H9 (cell line): ENCODE results near the gene XXYLT1. TPM values are rescaled to one million over a fixed set of nuclear protein-coding genes. Genes with fewer than 3 reads are reported as not detected.

ENCODE experiments used
- DNase-seq: peaks from one replicate; pipeline ENCODE4 v3.0.0-alpha.2; 2017
- H2AFZ ChIP-seq: one replicate; pipeline ENCODE4 v1.6.1; 2013; ENCODE audit warnings: mild to moderate bottlenecking, low read length, control low read depth, moderate library complexity
- H2AK5ac ChIP-seq: 2 replicates; pipeline ENCODE4 v1.6.1; 2013; ENCODE audit warnings: low read length, control low read depth, mixed read lengths; ENCODE audit not compliant: insufficient read length
- H2BK120ac ChIP-seq: one replicate; pipeline ENCODE4 v1.6.1; 2013; ENCODE audit warnings: low read depth, mild to moderate bottlenecking, low read length, control low read depth, inconsistent platforms; ENCODE audit not compliant: poor library complexity, severe bottlenecking
- H2BK12ac ChIP-seq: 2 replicates; pipeline ENCODE4 v1.6.1; 2013; ENCODE audit warnings: low read length, control low read depth, mixed read lengths, low read depth; ENCODE audit not compliant: insufficient read length
- H2BK15ac ChIP-seq: 2 replicates; pipeline ENCODE4 v1.6.1; 2013; ENCODE audit warnings: low read depth, low read length, control low read depth
- H2BK20ac ChIP-seq: one replicate; pipeline ENCODE4 v1.6.1; 2013; ENCODE audit warnings: low read depth, mild to moderate bottlenecking, low read length, control low read depth, inconsistent platforms; ENCODE audit not compliant: poor library complexity, severe bottlenecking
- H2BK5ac ChIP-seq: 2 replicates; pipeline ENCODE4 v1.6.1; 2013; ENCODE audit warnings: low read length, control low read depth, mixed read lengths; ENCODE audit not compliant: insufficient read length
- H3K14ac ChIP-seq: 2 replicates; pipeline ENCODE4 v1.6.1; 2013; ENCODE audit warnings: low read length, control low read depth; ENCODE audit not compliant: insufficient read depth
- H3K18ac ChIP-seq: 2 replicates; pipeline ENCODE4 v1.6.1; 2013; ENCODE audit warnings: low read depth, mild to moderate bottlenecking, mixed read lengths, low read length, control low read depth; ENCODE audit not compliant: insufficient read length
- H3K23ac ChIP-seq: 2 replicates; pipeline ENCODE4 v1.6.1; 2013; ENCODE audit warnings: low read length, control low read depth, mixed read lengths, low read depth; ENCODE audit not compliant: insufficient read length
- H3K23me2 ChIP-seq: 2 replicates; pipeline ENCODE4 v1.6.1; 2013; ENCODE audit warnings: low read depth, mild to moderate bottlenecking, mixed read lengths, low read length, control low read depth; ENCODE audit not compliant: insufficient read length, poor library complexity, severe bottlenecking
- H3K27ac ChIP-seq: 2 replicates; pipeline ENCODE4 v1.5.1; 2013; ENCODE audit warnings: low read length, control low read depth, mixed read lengths, low read depth; ENCODE audit not compliant: insufficient read length
- H3K27me3 ChIP-seq: 2 replicates; pipeline ENCODE4 v1.6.1; 2013; ENCODE audit warnings: low read length, control low read depth, inconsistent platforms; ENCODE audit not compliant: insufficient read depth
- H3K4ac ChIP-seq: 2 replicates; pipeline ENCODE4 v1.6.1; 2013; ENCODE audit warnings: low read depth, mild to moderate bottlenecking, control low read depth, inconsistent platforms, low read length, moderate library complexity
- H3K4me1 ChIP-seq: 2 replicates; pipeline ENCODE4 v1.6.1; 2013; ENCODE audit warnings: low read length, control low read depth, inconsistent platforms; ENCODE audit not compliant: insufficient read depth
- H3K4me2 ChIP-seq: 2 replicates; pipeline ENCODE4 v1.6.1; 2013; ENCODE audit warnings: low read length, control low read depth, mixed read lengths; ENCODE audit not compliant: insufficient read length, insufficient read depth
- H3K56ac ChIP-seq: 2 replicates; pipeline ENCODE4 v1.6.1; 2013; ENCODE audit warnings: low read depth, mild to moderate bottlenecking, mixed read lengths, low read length, control low read depth; ENCODE audit not compliant: insufficient read length
- H3K79me1 ChIP-seq: 2 replicates; pipeline ENCODE4 v1.6.1; 2013; ENCODE audit warnings: low read depth, mild to moderate bottlenecking, moderate library complexity, low read length, control low read depth, inconsistent platforms; ENCODE audit not compliant: insufficient read depth, poor library complexity, severe bottlenecking
- H3K79me2 ChIP-seq: 2 replicates; pipeline ENCODE4 v1.6.1; 2013; ENCODE audit warnings: low read length, control low read depth, inconsistent platforms; ENCODE audit not compliant: insufficient read depth
- H3K9ac ChIP-seq: 2 replicates; pipeline ENCODE4 v1.6.1; 2013; ENCODE audit warnings: low read length, control low read depth, mixed read lengths; ENCODE audit not compliant: insufficient read length; ENCODE audit errors: extremely low read depth
- H3K9me3 ChIP-seq: one replicate; pipeline ENCODE4 v1.6.1; 2013; ENCODE audit warnings: low read depth, low read length, inconsistent platforms; ENCODE audit not compliant: control insufficient read depth
- H3T11ph ChIP-seq: one replicate; pipeline ENCODE4 v1.6.1; 2013; ENCODE audit warnings: mild to moderate bottlenecking, low read length, control low read depth, inconsistent platforms
- H4K20me1 ChIP-seq: one replicate; pipeline ENCODE4 v1.6.1; 2013; ENCODE audit not compliant: control insufficient read depth, insufficient read length, insufficient read depth
- H4K5ac ChIP-seq: 2 replicates; pipeline ENCODE4 v1.6.1; 2013; ENCODE audit warnings: low read depth, mild to moderate bottlenecking, mixed read lengths, low read length, control low read depth; ENCODE audit not compliant: insufficient read length
- H4K8ac ChIP-seq: replicated peaks from 2 replicates; pipeline ENCODE4 v1.6.1; 2013; ENCODE audit warnings: low read length, control low read depth, mixed read lengths, low read depth; ENCODE audit not compliant: insufficient read length
- H4K91ac ChIP-seq: 2 replicates; pipeline ENCODE4 v1.6.1; 2013; ENCODE audit warnings: low read depth, mild to moderate bottlenecking, moderate library complexity, mixed read lengths, low read length, control low read depth; ENCODE audit not compliant: insufficient read length
- H3K27ac Mint-ChIP-seq, 3 experiments: 2 replicates in 2 of 3; 3 replicates in 1 of 3; pipeline ENCODE4 v1.8.0; 2020 to 2021; ENCODE audit warnings: mixed read lengths in 3 of 3, mild to moderate bottlenecking in 1 of 3, moderate library complexity in 1 of 3
- H3K27me3 Mint-ChIP-seq: 2 replicates; pipeline ENCODE4 v1.8.0; 2021; ENCODE audit warnings: low read depth, mild to moderate bottlenecking, moderate library complexity, mixed read lengths
- H3K36me3 Mint-ChIP-seq, 3 experiments: 2 replicates in 2 of 3; 3 replicates in 1 of 3; pipeline ENCODE4 v1.8.0; 2020 to 2021; ENCODE audit warnings: low read depth in 3 of 3, mixed read lengths in 3 of 3; ENCODE audit not compliant: insufficient read depth in 1 of 3
- H3K4me1 Mint-ChIP-seq, 2 experiments: 2 replicates each; pipeline ENCODE4 v1.8.0; 2020; ENCODE audit warnings: mixed read lengths in 2 of 2
- H3K4me3 Mint-ChIP-seq, 2 experiments: 2 replicates in 1 of 2; 3 replicates in 1 of 2; pipeline ENCODE4 v1.8.0; 2020 to 2021; ENCODE audit warnings: mild to moderate bottlenecking in 2 of 2, mixed read lengths in 2 of 2, moderate library complexity in 1 of 2
- H3K9me3 Mint-ChIP-seq, 2 experiments: 2 replicates in 1 of 2; 3 replicates in 1 of 2; pipeline ENCODE4 v1.8.0; 2020; ENCODE audit warnings: mild to moderate bottlenecking in 2 of 2, mixed read lengths in 2 of 2, moderate library complexity in 1 of 2
- CTCF ChIP-seq: fragments of 200-600 bp; sonication (generic); conservative IDR thresholded peaks from 3 replicates; pipeline ENCODE4 v1.8.0; 2021; ENCODE audit warnings: antibody characterized with exemption, mild to moderate bottlenecking
- WGBS: extraction: QIAGEN DNeasy Blood & Tissue Kit; methylation state at CpG from one replicate; pipeline ENCODE4 v1.1.7; 2013; ENCODE audit warnings: missing lambda C conversion rate, low lambda C conversion rate, mixed read lengths; ENCODE audit not compliant: insufficient read length; ENCODE audit errors: extremely low coverage; 5-methylcytosine and 5-hydroxymethylcytosine counted together
- total RNA-seq: library from RNA; stranded (reverse); gene quantifications from 2 replicates; pipeline ENCODE4 v1.2.1, GENCODE V29; 2021

XXYLT1 gene
- total RNA-seq, 1 experiment from 2014 or later = 22.7 TPM

GRCh38 chr3:195312714-195313113 lies 41.8 kb upstream of the XXYLT1 start:
- no peak overlapping the region for H3K4me3 Mint-ChIP-seq
- no peak for DNase-seq
- Histone ChIP-seq H2BK15ac (no peak overlapping the region), H3K9me3 (no peaks in the 10 kb centered on the region), H3K23me2 (no peaks in the 10 kb centered on the region), H4K91ac (no peak overlapping the region), H3K4me2 (no peak overlapping the region), H4K20me1 (no peaks in the 10 kb centered on the region), H3K14ac (no peak overlapping the region), H3K79me1 (no peaks in the 10 kb centered on the region), H4K8ac (no peak overlapping the region), H3K23ac (no peak overlapping the region), H3K4ac (no peak overlapping the region), H3K27me3 (no peaks in the 10 kb centered on the region), H3K9ac (no peak overlapping the region), H3T11ph (no peak overlapping the region), H4K5ac (no peak overlapping the region), H3K56ac (no peak overlapping the region), H3K18ac (no peak overlapping the region), H2BK12ac (no peak overlapping the region), H2AFZ (no peak overlapping the region), H3K79me2 (no peaks in the 10 kb centered on the region), H2AK5ac (no peak overlapping the region), H3K4me1 (no peaks in the 10 kb centered on the region), H3K27ac (no peak overlapping the region), H2BK5ac (no peak overlapping the region), H2BK120ac (no peak overlapping the region), H2BK20ac (no peak overlapping the region)
- no peaks in the 10 kb centered on the region for H3K9me3 Mint-ChIP-seq
- H3K4me1 Mint-ChIP-seq = no peaks in the 10 kb centered on the region
- H3K27me3 Mint-ChIP-seq = no peaks in the 10 kb centered on the region
- no CpG with 5 or more reads among the region's 6 CpGs for WGBS
- H3K36me3 Mint-ChIP-seq = peaks cover 0 to 1% (median 1%) of the 10 kb centered on the region in 3 experiments; a peak in 3 of 7 replicates
- TF ChIP-seq CTCF = no peak
- 0 out of 7 replicates have a peak overlapping the region, but pooled peaks of 1 of the 3 experiments have one; percentile 6 for H3K27ac Mint-ChIP-seq
